WTC11 (cell line): ENCODE measurements around the gene TNIP2.

Source experiments
- ATF1 ChIP-seq: sonication (generic); formaldehyde crosslinking; IDR thresholded peaks from 2 replicates; pipeline ENCODE4 v1.8.1; 2023; ENCODE audit warnings: mild to moderate bottlenecking, moderate library complexity, missing genetic modification reagents
- ELF4 ChIP-seq: sonication (generic); formaldehyde crosslinking; IDR thresholded peaks from 2 replicates; pipeline ENCODE4 v1.8.1; 2022; ENCODE audit warnings: low read depth, mild to moderate bottlenecking, moderate library complexity, missing genetic modification reagents
- NFYB ChIP-seq: sonication (generic); formaldehyde crosslinking; conservative IDR thresholded peaks from 2 replicates; pipeline ENCODE4 v1.8.0; 2022; ENCODE audit warnings: low read depth, missing genetic modification reagents
- NR3C1 ChIP-seq: sonication (generic); formaldehyde crosslinking; conservative IDR thresholded peaks from 2 replicates; pipeline ENCODE4 v1.8.1; 2023; ENCODE audit warnings: low read depth, mild to moderate bottlenecking, missing genetic modification reagents
- PREB ChIP-seq: sonication (generic); formaldehyde crosslinking; IDR thresholded peaks from 2 replicates; pipeline ENCODE4 v1.8.1; 2022; ENCODE audit warnings: mild to moderate bottlenecking, missing genetic modification reagents, moderate library complexity, borderline replicate concordance
- SP1 ChIP-seq: sonication (generic); formaldehyde crosslinking; conservative IDR thresholded peaks from 2 replicates; pipeline ENCODE4 v1.8.1; 2022; ENCODE audit warnings: missing genetic modification reagents
- USF1 ChIP-seq: sonication (generic); formaldehyde crosslinking; IDR thresholded peaks from 2 replicates; pipeline ENCODE4 v1.8.0; 2022; ENCODE audit warnings: mild to moderate bottlenecking, missing genetic modification reagents
- ZNF138 ChIP-seq: sonication (generic); formaldehyde crosslinking; conservative IDR thresholded peaks from 2 replicates; pipeline ENCODE4 v1.8.1; 2022; ENCODE audit warnings: mild to moderate bottlenecking, moderate library complexity, missing genetic modification reagents
- ZNF512 ChIP-seq: sonication (generic); formaldehyde crosslinking; IDR thresholded peaks from 2 replicates; pipeline ENCODE4 v1.8.1; 2022; ENCODE audit warnings: missing genetic modification reagents, borderline replicate concordance
- TF ChIP-seq, protein P1 (sequence below): fragments of 200-600 bp; IDR thresholded peaks from 2 replicates; pipeline ENCODE4 v1.8.0; 2022; ENCODE audit warnings: antibody characterized with exemption
- TF ChIP-seq, protein P2 (sequence below): sonication (generic); formaldehyde crosslinking; conservative IDR thresholded peaks from 2 replicates; pipeline ENCODE4 v1.8.1; 2023; ENCODE audit warnings: mild to moderate bottlenecking, low read depth, missing genetic modification reagents, moderate library complexity

GRCh38 chr4:2757426-2757825 is 1.3 kb upstream of the TNIP2 start:
- TF ChIP-seq, protein P1, sequence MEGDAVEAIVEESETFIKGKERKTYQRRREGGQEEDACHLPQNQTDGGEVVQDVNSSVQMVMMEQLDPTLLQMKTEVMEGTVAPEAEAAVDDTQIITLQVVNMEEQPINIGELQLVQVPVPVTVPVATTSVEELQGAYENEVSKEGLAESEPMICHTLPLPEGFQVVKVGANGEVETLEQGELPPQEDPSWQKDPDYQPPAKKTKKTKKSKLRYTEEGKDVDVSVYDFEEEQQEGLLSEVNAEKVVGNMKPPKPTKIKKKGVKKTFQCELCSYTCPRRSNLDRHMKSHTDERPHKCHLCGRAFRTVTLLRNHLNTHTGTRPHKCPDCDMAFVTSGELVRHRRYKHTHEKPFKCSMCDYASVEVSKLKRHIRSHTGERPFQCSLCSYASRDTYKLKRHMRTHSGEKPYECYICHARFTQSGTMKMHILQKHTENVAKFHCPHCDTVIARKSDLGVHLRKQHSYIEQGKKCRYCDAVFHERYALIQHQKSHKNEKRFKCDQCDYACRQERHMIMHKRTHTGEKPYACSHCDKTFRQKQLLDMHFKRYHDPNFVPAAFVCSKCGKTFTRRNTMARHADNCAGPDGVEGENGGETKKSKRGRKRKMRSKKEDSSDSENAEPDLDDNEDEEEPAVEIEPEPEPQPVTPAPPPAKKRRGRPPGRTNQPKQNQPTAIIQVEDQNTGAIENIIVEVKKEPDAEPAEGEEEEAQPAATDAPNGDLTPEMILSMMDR, result no peak
- TF ChIP-seq ZNF138 (CRISPR knock-in tag) (no peak), ATF1 (CRISPR knock-in tag) (no peak), ELF4 (CRISPR knock-in tag) (no peak), SP1 (CRISPR knock-in tag) (no peak), ZNF512 (no peak), NR3C1 (CRISPR knock-in tag) (no peak), PREB (no peak), USF1 (no peak), NFYB (no peak)
- TF ChIP-seq, protein P2, sequence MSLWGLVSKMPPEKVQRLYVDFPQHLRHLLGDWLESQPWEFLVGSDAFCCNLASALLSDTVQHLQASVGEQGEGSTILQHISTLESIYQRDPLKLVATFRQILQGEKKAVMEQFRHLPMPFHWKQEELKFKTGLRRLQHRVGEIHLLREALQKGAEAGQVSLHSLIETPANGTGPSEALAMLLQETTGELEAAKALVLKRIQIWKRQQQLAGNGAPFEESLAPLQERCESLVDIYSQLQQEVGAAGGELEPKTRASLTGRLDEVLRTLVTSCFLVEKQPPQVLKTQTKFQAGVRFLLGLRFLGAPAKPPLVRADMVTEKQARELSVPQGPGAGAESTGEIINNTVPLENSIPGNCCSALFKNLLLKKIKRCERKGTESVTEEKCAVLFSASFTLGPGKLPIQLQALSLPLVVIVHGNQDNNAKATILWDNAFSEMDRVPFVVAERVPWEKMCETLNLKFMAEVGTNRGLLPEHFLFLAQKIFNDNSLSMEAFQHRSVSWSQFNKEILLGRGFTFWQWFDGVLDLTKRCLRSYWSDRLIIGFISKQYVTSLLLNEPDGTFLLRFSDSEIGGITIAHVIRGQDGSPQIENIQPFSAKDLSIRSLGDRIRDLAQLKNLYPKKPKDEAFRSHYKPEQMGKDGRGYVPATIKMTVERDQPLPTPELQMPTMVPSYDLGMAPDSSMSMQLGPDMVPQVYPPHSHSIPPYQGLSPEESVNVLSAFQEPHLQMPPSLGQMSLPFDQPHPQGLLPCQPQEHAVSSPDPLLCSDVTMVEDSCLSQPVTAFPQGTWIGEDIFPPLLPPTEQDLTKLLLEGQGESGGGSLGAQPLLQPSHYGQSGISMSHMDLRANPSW (CRISPR knock-in tag), result no peak
